Measurements from ENCODE around the gene GNGT2. TPM values are rescaled to one million over a fixed set of nuclear protein-coding genes. Genes with fewer than 3 reads are reported as not detected.

GNGT2 gene
- total RNA-seq, 1 donor from 2014 or later = 2.2 TPM

GRCh38 chr17:49229076-49229804 is 18.9 kb upstream of the GNGT2 start:
- H3K4me3 ChIP-seq = peak overlapping the region; percentile 71
- H3K9me3 ChIP-seq (replicated peaks) = no peaks in the 10 kb centered on the region
- intact Hi-C loops (cut with micrococcal nuclease) = loop anchor here (5.0 kb wide), 1 partner anchor 47 kb away; no protein-coding TSS in a partner anchor
- H3K36me3 ChIP-seq = no peaks in the 10 kb centered on the region
- H3K4me1 ChIP-seq = peaks cover 36% of the 10 kb centered on the region
- peaks cover 31% of the 10 kb centered on the region for H3K27me3 ChIP-seq (ENCODE audit: low read depth)
- TF ChIP-seq CTCF (IDR thresholded peaks at IDR 0.05; ENCODE audit: borderline replicate concordance) = no peak
- no peak overlapping the region for H3K27ac ChIP-seq (replicated peaks)
- DNase-seq = no peak

- H3K4me1 ChIP-seq = peaks cover 49% of the 10 kb centered on the region
- H3K9me3 ChIP-seq (replicated peaks) = no peaks in the 10 kb centered on the region
- no peak overlapping the region for H3K27ac ChIP-seq (replicated peaks)
- H3K4me3 ChIP-seq = no peak overlapping the region
- peak; percentile 92 for TF ChIP-seq CTCF (IDR thresholded peaks at IDR 0.05; ENCODE audit: borderline replicate concordance)
- DNase-seq = peak; percentile 75
- peaks cover 47% of the 10 kb centered on the region for H3K27me3 ChIP-seq (ENCODE audit: low read depth)
- no peaks in the 10 kb centered on the region for H3K36me3 ChIP-seq
- intact Hi-C loops (cut with micrococcal nuclease) = loop anchor here (5.0 kb wide), 1 partner anchor 45 kb away; no protein-coding TSS in a partner anchor
Measured at GRCh38 chr17:49227436-49228261, 17.3 kb upstream of the GNGT2 start.

- Histone ChIP-seq H3K4me1 (peaks cover 49% of the 10 kb centered on the region), H3K36me3 (no peaks in the 10 kb centered on the region), H3K27me3 (ENCODE audit: low read depth) (peaks cover 55% of the 10 kb centered on the region), H3K9me3 (replicated peaks) (no peaks in the 10 kb centered on the region), H3K4me3 (no peak overlapping the region), H3K27ac (replicated peaks) (no peak overlapping the region)
- DNase-seq = no peak
- intact Hi-C loops (cut with micrococcal nuclease) = loop anchor here (5.0 kb wide), 1 partner anchor 45 kb away; no protein-coding TSS in a partner anchor
- no peak for TF ChIP-seq CTCF (IDR thresholded peaks at IDR 0.05; ENCODE audit: borderline replicate concordance)
Measured at GRCh38 chr17:49226771-49227435, 16.5 kb upstream of the GNGT2 start.

- peaks cover 65% of the 10 kb centered on the region for H3K27me3 ChIP-seq (ENCODE audit: low read depth)
Measured at GRCh38 chr17:49225554-49226236, 15.3 kb upstream of the GNGT2 start.

More at GRCh38 chr17:49225554-49226236, 15.3 kb upstream of the GNGT2 start:
- intact Hi-C loops (cut with micrococcal nuclease) = loop anchor here (5.0 kb wide), 1 partner anchor 43 kb away; no protein-coding TSS in a partner anchor
- H3K36me3 ChIP-seq = no peaks in the 10 kb centered on the region
- no peak for DNase-seq
- H3K4me1 ChIP-seq = peaks cover 41% of the 10 kb centered on the region
- no peak overlapping the region for H3K27ac ChIP-seq (replicated peaks)
- H3K4me3 ChIP-seq = no peak overlapping the region
- H3K9me3 ChIP-seq (replicated peaks) = no peaks in the 10 kb centered on the region
- TF ChIP-seq CTCF (IDR thresholded peaks at IDR 0.05; ENCODE audit: borderline replicate concordance) = no peak
